Femur (tissue), 1 donor: ENCODE results near the gene NXPH4.

ENCODE experiments used
- DNase-seq: peaks from one replicate; pipeline ENCODE4 v3.0.0-alpha.2; 2017

Gene NXPH4

DNA sequence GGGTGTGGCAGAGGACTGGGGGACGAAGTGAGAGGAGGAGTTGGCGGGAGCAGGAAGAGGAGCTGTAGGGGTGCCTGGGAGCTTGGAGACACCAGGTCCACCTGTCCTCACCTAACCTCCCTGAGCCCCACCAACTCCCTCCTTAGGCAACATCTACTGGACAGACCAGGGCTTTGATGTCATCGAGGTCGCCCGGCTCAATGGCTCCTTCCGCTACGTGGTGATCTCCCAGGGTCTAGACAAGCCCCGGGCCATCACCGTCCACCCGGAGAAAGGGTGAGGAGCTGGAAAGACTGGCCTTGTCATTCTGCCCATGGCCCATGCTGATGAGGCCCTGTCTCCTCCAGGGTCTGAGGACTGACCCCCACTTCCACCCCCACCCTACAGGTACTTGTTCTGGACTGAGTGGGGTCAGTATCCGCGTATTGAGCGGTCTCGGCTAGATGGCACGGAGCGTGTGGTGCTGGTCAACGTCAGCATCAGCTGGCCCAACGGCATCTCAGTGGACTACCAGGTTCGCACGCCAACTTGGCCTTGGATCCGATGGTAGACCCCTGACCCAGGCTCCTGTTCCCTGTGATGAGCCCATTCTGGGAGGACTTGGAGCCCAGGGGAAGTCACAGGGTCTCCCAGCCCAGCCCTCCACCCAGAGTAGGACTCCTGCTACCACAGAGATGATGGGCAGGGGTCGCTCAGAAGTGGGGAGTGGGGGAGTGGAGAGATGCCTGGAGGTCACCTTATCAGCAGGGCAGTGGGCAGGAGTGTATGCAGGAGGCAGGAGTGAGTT lies 32.5 kb upstream of the NXPH4 start:
- DNase-seq, result no peak

DNA sequence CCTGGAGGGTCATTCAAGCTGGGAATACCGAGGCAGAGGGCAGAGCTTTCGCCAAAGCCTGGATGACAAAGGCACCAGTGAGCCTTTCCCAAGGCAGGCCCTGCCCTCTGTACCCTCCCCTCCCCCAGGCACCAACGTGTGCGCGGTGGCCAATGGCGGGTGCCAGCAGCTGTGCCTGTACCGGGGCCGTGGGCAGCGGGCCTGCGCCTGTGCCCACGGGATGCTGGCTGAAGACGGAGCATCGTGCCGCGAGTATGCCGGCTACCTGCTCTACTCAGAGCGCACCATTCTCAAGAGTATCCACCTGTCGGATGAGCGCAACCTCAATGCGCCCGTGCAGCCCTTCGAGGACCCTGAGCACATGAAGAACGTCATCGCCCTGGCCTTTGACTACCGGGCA lies 31.2 kb upstream of the NXPH4 start:
- no peak for DNase-seq

DNA sequence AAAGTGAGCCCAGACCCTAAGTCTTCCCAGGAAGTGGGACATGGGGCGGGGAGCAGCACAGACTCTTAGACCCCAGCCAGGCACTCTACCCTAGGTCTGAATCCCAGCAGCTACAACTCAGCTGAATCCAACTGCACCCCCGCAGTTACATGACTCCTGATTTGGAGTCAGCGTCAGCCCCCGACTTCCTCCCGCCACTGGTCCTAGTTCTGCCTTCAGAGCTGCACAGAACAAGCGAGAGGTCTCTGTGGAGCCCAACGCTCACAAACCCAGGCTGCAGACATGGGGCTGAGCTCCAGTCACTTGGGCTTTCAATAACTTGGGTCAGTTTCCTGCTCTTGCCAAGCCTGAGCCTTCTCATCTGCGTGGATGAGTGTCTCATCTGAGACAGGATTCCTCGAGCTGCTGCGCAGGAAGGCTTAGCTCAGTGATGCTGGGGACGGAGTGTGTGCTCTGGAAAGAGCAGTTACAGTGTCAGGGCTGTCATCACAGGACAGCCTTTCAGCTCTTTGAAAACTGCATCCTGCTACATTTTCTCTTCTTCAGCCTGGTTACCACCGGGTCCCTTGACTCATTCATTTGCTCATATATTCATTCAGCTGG lies 30.6 kb upstream of the NXPH4 start:
- DNase-seq, result no peak

DNA sequence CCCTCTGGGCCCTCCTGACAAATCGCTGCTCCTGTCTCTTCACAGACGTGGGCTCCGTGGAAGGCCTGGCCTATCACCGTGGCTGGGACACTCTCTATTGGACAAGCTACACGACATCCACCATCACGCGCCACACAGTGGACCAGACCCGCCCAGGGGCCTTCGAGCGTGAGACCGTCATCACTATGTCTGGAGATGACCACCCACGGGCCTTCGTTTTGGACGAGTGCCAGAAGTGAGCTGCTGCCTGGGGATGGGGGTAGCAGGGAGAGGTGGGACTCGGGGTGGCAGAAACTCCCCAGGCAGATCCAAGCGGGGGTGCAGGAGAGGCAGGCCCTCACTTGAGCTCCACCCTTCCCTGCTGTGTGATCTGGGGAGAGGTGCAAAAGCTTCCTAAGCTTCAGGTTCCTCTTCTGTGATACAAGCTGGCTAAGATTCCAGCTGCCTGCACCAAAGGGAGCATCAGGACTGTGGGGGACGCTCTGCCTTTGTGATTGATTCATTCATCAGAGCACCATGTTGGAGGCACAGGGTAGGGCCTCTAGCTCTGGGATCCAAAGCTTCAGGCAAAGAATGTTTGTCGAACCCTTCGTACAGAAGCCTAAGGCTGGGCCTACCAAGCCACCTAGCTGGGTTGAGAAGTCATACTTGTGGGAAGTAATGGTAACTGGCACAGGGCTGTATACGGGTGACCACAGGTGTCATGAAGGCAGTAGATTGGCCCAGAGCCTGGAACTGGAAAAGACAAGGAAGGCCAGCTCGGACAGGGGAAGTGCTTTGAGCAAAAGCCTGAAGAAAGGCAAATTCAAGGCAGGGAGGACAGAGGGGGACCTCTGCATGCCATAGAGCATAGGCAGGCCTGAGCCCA lies 29.1 kb upstream of the NXPH4 start:
- DNase-seq, result no peak

DNA sequence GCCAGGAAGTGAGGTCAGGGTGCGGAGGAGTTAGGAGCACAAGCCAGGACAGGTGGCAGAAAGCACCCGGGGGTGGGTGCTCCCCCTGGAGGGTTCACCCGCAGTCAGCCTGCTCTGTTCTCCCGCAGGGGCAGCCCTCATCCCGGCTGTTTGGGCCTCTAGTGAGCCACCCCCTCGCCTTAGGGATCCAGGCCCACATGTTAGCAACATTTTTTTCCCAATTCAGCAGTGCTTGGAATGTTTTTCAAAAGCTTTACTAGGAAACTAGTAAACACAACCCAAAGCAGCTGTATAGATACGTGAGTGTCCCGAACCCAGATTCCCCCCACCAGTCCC lies 28.5 kb upstream of the NXPH4 start:
- DNase-seq, result no peak

DNA sequence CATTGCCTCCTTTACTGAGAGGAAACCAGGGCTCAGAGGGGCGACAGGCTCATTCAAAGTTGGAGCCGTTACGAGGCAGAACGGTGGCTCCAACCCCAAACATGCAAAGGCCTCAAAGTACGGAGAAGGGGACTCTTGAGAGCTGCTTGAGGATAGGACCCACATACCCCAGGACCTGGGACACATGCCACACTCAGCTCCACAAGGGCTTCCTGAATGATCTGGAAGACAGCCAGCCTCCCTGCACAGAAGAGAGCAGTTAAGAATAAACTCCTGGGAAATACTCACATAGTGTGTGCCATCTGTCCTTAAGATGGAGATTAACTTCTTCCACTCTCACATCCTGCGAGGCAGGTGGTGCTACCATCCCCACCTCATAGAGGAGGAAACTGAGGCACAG lies 26.6 kb upstream of the NXPH4 start:
- no peak for DNase-seq

DNA sequence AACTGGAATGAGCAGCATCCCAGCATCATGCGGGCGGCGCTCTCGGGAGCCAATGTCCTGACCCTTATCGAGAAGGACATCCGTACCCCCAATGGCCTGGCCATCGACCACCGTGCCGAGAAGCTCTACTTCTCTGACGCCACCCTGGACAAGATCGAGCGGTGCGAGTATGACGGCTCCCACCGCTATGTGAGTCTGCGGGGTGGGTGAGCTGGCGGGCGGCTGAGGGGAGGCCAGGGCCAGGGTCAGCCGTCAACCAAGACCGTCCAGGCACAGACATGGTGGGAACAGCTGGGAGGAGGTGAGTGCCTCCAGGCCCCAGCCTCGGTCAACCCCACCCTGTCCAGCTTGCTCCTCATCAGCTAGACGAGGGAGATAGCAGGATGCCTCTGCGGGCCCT lies 25.8 kb upstream of the NXPH4 start:
- no peak for DNase-seq

DNA sequence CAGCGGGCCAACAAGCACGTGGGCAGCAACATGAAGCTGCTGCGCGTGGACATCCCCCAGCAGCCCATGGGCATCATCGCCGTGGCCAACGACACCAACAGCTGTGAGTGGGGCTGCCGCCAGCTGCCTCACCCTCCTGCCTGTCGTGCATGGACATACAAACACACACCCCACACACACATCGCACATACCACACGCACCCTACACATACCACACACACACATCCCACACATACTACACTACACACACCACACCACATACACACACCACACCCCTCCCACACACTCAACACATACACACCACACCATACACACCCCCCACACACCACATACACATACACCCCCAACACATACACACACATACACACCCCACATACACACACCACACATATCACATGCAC lies 25.2 kb upstream of the NXPH4 start:
- DNase-seq, result no peak

DNA sequence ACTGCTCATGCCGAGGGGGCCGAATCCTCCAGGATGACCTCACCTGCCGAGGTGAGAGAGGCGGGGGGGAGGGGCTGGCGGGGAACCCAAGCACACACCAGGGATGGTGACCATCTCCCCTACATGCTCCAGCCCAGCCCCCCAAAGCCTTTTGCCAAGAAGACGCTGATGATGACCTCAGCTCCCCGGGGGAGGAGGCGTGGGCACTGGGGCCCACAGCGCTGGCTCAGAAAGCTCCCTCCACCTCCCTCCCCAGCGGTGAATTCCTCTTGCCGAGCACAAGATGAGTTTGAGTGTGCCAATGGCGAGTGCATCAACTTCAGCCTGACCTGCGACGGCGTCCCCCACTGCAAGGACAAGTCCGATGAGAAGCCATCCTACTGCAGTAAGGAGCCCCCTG lies 23.7 kb upstream of the NXPH4 start:
- DNase-seq, result no peak

DNA sequence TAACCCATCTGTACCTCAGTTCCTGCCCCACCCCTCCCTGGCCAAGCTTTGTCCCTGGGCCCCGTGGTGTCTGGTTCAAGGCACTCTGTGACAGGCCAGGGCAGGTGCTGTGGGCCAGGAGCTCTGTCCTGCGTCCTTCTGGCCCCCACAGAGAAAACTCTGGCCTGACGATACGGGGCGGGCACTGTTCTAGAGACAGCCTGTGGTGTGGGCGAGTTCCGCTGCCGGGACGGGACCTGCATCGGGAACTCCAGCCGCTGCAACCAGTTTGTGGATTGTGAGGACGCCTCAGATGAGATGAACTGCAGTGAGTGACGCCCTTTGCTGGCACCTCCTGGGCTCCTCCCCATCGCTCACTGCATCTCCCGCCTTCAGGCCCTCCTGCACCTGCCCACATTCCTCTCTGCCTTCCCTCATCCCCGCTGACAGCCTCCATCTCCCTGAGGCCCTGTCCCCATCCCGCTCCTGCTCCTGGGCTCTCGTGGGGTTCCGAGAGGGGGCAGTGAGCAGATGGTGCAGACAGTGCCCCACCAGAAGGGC lies 22.8 kb upstream of the NXPH4 start:
- no peak for DNase-seq

DNA sequence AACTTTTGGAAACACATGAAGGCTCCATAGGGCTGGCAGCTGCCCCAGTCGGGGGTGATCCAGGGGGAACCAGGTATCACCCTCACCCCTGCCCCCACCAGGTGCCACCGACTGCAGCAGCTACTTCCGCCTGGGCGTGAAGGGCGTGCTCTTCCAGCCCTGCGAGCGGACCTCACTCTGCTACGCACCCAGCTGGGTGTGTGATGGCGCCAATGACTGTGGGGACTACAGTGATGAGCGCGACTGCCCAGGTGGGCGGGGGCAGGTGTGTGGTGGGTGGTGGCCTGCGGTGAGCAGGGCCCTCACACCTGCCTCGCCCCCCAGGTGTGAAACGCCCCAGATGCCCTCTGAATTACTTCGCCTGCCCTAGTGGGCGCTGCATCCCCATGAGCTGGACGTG lies 22.3 kb upstream of the NXPH4 start:
- no peak for DNase-seq

DNA sequence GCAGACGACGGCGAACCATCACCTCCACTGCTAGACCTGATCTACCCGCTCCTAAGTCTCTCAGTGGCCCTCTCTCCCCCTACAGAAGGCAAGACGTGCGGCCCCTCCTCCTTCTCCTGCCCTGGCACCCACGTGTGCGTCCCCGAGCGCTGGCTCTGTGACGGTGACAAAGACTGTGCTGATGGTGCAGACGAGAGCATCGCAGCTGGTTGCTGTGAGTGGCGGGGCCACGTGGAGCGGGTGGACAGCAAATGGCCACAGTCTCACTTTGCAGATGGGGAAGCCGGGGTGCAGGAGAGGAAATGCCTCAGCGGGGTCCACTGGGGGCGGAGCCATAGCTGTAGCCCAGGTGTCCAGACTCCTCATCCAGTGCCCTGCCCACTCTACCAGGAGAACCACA lies 21.4 kb upstream of the NXPH4 start:
- DNase-seq, result no peak

DNA sequence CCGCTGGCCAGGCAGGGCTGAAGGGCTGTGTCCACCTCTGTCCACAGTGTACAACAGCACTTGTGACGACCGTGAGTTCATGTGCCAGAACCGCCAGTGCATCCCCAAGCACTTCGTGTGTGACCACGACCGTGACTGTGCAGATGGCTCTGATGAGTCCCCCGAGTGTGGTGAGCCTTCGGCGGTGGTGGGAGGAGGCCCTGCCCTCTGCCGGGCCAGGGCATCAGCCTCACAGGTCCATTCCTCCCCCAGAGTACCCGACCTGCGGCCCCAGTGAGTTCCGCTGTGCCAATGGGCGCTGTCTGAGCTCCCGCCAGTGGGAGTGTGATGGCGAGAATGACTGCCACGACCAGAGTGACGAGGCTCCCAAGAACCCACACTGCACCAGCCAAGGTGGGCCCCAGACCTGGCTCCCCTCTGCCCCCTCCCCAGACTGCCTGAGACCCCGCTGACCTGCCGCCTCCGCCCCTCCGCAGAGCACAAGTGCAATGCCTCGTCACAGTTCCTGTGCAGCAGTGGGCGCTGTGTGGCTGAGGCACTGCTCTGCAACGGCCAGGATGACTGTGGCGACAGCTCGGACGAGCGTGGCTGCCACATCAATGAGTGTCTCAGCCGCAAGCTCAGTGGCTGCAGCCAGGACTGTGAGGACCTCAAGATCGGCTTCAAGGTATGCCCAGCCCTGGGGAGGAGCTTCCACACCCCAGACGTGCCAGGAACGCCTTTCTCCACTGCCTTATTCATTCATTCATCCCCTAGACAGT lies 20.8 kb upstream of the NXPH4 start:
- no peak for DNase-seq

DNA sequence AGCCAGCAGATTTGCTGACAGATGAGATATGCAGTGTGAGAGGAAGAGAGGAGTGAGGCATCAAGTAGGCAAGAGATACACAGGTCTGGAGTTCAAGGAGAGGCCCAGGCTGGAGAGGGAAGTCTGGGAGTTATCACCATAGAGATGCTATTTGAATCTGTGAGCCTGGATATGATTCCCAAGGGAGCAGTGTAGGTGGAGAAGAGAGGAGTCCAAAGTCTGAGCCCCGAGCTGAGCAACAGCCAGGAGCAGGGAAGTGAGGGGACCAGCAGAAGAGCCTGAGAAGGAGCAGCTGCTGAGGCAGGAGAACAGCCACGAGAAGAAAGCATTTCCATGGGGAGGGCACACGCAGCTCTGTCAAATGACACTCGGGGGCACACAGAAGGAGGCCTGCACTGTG lies 20.2 kb upstream of the NXPH4 start:
- DNase-seq, result no peak

DNA sequence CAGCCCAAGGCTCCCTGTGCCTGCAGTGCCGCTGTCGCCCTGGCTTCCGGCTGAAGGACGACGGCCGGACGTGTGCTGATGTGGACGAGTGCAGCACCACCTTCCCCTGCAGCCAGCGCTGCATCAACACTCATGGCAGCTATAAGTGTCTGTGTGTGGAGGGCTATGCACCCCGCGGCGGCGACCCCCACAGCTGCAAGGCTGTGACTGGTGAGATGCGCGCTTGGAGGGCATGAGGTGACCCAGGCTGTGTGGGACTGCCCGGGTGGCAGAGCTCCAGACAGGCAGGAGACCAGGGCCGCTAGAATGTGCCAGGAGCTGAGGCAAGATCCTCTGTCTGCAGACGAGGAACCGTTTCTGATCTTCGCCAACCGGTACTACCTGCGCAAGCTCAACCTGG lies 19.6 kb upstream of the NXPH4 start:
- no peak for DNase-seq

DNA sequence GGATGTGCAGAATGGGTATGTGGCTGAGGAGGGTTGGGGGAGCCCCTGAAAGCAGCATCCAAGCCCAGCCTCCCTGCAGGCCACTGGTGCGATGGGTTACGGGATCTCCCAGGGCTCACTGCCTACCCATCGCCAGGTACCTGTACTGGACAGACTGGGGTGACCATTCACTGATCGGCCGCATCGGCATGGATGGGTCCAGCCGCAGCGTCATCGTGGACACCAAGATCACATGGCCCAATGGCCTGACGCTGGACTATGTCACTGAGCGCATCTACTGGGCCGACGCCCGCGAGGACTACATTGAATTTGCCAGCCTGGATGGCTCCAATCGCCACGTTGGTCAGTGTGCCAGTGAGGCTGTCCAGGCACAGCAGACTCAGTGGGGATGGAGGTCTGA lies 18.3 kb upstream of the NXPH4 start:
- no peak for DNase-seq

DNA sequence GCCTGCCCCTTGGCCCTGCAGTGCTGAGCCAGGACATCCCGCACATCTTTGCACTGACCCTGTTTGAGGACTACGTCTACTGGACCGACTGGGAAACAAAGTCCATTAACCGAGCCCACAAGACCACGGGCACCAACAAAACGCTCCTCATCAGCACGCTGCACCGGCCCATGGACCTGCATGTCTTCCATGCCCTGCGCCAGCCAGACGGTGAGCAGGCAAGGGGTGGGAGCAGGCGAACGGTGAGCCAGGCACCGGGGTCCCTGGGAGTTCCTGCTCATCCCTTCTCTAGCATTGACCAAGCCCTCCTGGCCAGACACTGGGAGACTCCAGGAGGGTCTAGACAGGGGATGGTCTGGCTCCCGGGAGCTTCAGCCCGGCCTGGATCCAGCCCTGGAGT lies 17.4 kb upstream of the NXPH4 start:
- DNase-seq, result no peak

DNA sequence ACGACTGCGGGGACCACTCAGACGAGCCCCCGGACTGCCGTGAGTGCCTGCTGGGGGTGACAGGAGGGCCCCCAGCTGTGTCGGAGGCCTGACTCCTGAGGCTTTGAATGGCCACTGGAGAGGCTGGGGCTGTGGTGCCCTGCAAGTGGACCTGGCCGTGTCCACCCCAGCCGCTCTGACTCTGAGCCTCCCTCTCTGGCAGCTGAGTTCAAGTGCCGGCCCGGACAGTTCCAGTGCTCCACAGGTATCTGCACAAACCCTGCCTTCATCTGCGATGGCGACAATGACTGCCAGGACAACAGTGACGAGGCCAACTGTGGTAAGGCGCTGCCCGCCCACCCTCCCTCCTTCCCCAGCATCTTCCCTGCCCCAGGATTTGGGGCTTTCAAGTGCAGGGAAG lies 16.1 kb upstream of the NXPH4 start:
- no peak for DNase-seq

DNA sequence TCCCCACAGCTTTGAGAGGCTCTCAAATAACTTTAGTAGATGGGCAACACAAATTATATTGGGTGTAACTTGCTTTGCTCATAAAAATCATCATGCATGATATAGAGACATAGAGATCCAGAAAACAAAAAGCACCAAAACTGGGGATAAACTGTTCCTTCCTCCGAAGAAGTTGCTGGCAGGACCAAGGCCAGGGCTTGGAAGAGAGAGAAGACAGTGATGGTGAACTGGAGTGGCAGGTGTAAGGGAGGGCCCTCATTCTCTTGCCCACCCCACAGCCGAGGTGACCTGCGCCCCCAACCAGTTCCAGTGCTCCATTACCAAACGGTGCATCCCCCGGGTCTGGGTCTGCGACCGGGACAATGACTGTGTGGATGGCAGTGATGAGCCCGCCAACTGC lies 15.4 kb upstream of the NXPH4 start:
- no peak for DNase-seq

DNA sequence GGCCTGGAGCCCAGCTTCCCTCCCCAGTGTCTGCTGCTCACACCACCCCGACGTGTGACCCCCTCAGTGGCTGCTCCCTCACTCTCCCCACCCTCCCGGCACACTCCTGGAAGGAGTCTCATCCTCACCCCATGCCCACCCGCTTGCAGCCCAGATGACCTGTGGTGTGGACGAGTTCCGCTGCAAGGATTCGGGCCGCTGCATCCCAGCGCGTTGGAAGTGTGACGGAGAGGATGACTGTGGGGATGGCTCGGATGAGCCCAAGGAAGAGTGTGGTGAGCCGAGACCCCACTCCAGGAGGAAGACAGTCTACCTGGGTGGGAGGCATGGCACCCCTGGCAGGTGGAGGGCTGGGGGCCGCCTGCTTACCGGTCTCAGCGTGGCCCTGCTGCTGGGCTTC lies 15.0 kb upstream of the NXPH4 start:
- DNase-seq, result no peak

DNA sequence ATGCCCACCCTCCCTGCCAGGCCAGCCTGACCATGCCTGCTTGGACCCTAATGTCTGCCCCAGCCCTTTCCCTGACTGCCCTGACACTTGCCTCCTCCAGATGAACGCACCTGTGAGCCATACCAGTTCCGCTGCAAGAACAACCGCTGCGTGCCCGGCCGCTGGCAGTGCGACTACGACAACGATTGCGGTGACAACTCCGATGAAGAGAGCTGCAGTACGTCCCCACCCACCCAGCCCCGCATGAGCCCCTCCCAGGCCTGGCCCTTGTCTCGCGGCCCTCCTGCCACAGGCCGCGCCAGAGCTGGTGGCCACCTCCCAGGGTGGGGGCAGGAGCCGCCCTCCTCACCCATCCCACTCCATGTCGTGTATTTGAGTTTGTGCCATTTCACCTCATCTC lies 14.3 kb upstream of the NXPH4 start:
- DNase-seq, result no peak

DNA sequence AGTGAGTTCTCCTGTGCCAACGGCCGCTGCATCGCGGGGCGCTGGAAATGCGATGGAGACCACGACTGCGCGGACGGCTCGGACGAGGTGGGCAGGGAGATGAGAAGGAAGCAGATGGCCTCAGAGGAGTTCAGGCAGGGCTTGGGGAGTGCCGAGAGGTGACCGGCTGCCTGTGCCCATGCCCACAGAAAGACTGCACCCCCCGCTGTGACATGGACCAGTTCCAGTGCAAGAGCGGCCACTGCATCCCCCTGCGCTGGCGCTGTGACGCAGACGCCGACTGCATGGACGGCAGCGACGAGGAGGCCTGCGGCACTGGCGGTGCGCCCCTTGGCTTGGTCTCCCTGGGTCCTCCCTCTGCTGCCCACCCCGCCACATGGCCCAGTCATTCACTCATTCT lies 13.4 kb upstream of the NXPH4 start:
- DNase-seq, result no peak

DNA sequence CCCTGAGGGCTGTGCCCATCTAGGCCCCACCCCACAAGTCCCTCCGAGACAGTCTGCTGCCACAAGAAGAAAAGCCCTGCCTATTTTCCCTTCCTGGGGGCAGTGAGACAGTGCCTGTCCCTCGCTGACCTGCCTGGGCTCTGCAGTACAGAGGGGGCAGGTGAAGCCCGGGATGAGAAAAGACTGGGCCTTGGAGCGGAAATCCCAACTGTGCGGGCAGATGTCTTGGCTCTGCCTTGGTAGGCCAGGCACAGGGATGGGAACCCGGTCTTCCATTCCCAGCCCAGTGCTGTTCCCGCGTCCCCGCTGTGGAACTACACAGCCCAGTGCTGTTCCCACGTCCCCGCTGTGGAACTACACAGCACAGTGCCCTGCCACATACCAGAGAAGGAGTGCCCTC lies 12.8 kb upstream of the NXPH4 start:
- no peak for DNase-seq
